DND-41 (cell line): ENCODE measurements around the gene SPPL3.

Source experiments
- ATAC-seq: fragments of 200-7000 bp; cut with Tn5 transposase; 3 replicates; pipeline ENCODE4 v1.9.1; 2021; ENCODE audit warnings: low read depth; ENCODE audit not compliant: insufficient read depth
- DNase-seq: peaks from one replicate; pipeline ENCODE4 v3.0.0-alpha.2; 2020
- H2AFZ ChIP-seq: 2 replicates; pipeline ENCODE4 v1.6.0; 2012; ENCODE audit warnings: low read depth, low read length
- H3K27ac ChIP-seq: 2 replicates; pipeline ENCODE4 v1.5.1; 2012; ENCODE audit warnings: low read length, inconsistent platforms
- H3K27me3 ChIP-seq: fragments of 200-600 bp; sonication (generic); 2 replicates; pipeline ENCODE4 v1.6.0; 2012; ENCODE audit warnings: low read length, mild to moderate bottlenecking, inconsistent platforms; ENCODE audit not compliant: insufficient read depth, poor library complexity
- H3K36me3 ChIP-seq: 2 replicates; pipeline ENCODE4 v1.5.1; 2012; ENCODE audit warnings: low read length, inconsistent platforms; ENCODE audit not compliant: insufficient read depth
- H3K4me1 ChIP-seq: 2 replicates; pipeline ENCODE4 v1.5.1; 2012; ENCODE audit warnings: mild to moderate bottlenecking, low read length; ENCODE audit not compliant: insufficient read depth
- H3K4me2 ChIP-seq: 2 replicates; pipeline ENCODE4 v1.6.0; 2012; ENCODE audit warnings: mild to moderate bottlenecking, moderate library complexity, low read length, inconsistent platforms; ENCODE audit not compliant: insufficient read depth
- H3K4me3 ChIP-seq, 2 experiments: fragments of 200-600 bp in 1 of 2; shearing (Covaris generic) in 1 of 2; 2 replicates each; pipeline ENCODE4 v1.5.1; 2012 to 2016; ENCODE audit warnings: inconsistent platforms in 2 of 2, low read length in 2 of 2, mild to moderate bottlenecking in 2 of 2, low read depth in 1 of 2, moderate library complexity in 1 of 2
- H3K79me2 ChIP-seq: 2 replicates; pipeline ENCODE4 v1.6.0; 2012; ENCODE audit warnings: low read length, inconsistent platforms; ENCODE audit not compliant: insufficient read depth
- H3K9ac ChIP-seq: 2 replicates; pipeline ENCODE4 v1.6.0; 2012; ENCODE audit warnings: low read depth, mild to moderate bottlenecking, inconsistent platforms, low read length, moderate library complexity
- H3K9me3 ChIP-seq: 2 replicates; pipeline ENCODE4 v1.5.1; 2012; ENCODE audit warnings: low read length, moderate library complexity, mild to moderate bottlenecking, inconsistent platforms; ENCODE audit not compliant: insufficient read depth, severe bottlenecking
- H4K20me1 ChIP-seq: 2 replicates; pipeline ENCODE4 v1.6.0; 2012; ENCODE audit warnings: low read length; ENCODE audit not compliant: insufficient read depth
- EZH2 ChIP-seq: IDR thresholded peaks from 3 replicates; pipeline ENCODE4 v1.6.1; 2012; ENCODE audit warnings: borderline replicate concordance, low read depth, mild to moderate bottlenecking, moderate library complexity, low read length, inconsistent platforms; ENCODE audit not compliant: severe bottlenecking
- TF ChIP-seq, protein P1 (sequence below): IDR thresholded peaks from 2 replicates; pipeline ENCODE4 v1.5.1; 2012; ENCODE audit warnings: borderline replicate concordance, low read length, moderate library complexity, mild to moderate bottlenecking; ENCODE audit not compliant: poor library complexity, severe bottlenecking; ENCODE audit errors: extremely low read depth

SPPL3 gene

GRCh38 chr12:120914794-120915193, 10.6 kb upstream of the SPPL3 start:
- Histone ChIP-seq H3K9me3 (peaks cover 7% of the 10 kb centered on the region), H3K4me3 (no peak overlapping the region), H3K79me2 (no peaks in the 10 kb centered on the region), H3K4me1 (no peaks in the 10 kb centered on the region), H4K20me1 (no peaks in the 10 kb centered on the region), H3K9ac (no peak overlapping the region), H3K4me2 (no peak overlapping the region), H3K27me3 (no peaks in the 10 kb centered on the region), H3K36me3 (no peaks in the 10 kb centered on the region), H3K27ac (no peak overlapping the region), H2AFZ (no peak overlapping the region)
- ATAC-seq = no peak
- no peak for TF ChIP-seq EZH2
- TF ChIP-seq, protein P1, sequence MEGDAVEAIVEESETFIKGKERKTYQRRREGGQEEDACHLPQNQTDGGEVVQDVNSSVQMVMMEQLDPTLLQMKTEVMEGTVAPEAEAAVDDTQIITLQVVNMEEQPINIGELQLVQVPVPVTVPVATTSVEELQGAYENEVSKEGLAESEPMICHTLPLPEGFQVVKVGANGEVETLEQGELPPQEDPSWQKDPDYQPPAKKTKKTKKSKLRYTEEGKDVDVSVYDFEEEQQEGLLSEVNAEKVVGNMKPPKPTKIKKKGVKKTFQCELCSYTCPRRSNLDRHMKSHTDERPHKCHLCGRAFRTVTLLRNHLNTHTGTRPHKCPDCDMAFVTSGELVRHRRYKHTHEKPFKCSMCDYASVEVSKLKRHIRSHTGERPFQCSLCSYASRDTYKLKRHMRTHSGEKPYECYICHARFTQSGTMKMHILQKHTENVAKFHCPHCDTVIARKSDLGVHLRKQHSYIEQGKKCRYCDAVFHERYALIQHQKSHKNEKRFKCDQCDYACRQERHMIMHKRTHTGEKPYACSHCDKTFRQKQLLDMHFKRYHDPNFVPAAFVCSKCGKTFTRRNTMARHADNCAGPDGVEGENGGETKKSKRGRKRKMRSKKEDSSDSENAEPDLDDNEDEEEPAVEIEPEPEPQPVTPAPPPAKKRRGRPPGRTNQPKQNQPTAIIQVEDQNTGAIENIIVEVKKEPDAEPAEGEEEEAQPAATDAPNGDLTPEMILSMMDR = no peak
- no peak for DNase-seq

GRCh38 chr12:120909633-120910298, 5.6 kb upstream of the SPPL3 start:
- H3K4me2 ChIP-seq = no peak overlapping the region
- no peaks in the 10 kb centered on the region for H4K20me1 ChIP-seq
- no peak for DNase-seq
- H3K27me3 ChIP-seq = no peaks in the 10 kb centered on the region
- no peak overlapping the region for H3K9ac ChIP-seq
- no peak for ATAC-seq
- H3K36me3 ChIP-seq = no peaks in the 10 kb centered on the region
- H3K9me3 ChIP-seq = no peaks in the 10 kb centered on the region
- no peaks in the 10 kb centered on the region for H3K79me2 ChIP-seq
- no peak overlapping the region for H3K4me3 ChIP-seq
- peaks cover 4% of the 10 kb centered on the region for H3K4me1 ChIP-seq
- H2AFZ ChIP-seq = no peak overlapping the region
- no peak overlapping the region for H3K27ac ChIP-seq
- no peak for TF ChIP-seq EZH2
- TF ChIP-seq, protein P1 = no peak

DNA sequence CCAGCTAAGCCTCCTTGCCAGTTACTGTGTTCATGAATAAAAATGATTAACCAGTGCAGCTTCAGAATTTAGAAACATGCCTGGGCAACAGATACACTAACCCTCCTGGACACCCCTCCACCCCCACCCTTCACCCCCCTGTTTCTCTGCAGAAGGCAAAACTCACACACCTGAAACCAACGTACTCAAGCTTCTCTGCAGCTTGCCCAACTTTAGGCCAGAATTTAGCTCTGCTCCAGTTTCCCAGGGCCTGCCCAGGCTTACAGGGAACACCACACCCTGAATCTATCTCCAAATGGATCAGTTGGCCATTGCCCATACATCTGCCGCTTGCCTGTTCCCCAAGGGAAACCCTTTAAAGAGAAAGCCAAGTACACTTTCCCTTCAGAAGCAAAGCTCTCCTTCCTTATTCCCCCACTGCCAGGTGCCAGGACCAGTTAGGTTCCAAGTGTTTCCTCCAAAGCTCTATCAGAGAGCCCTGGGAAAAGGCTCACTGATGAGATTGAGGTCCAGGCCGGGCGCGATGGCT, 1.8 kb upstream of the SPPL3 start:
- Histone ChIP-seq H3K4me1 (peaks cover 28% of the 10 kb centered on the region), H3K79me2 (peaks cover 30% of the 10 kb centered on the region), H4K20me1 (peaks cover 22% of the 10 kb centered on the region), H3K9me3 (no peaks in the 10 kb centered on the region), H2AFZ (no peak overlapping the region), H3K4me3 (no peak overlapping the region), H3K9ac (no peak overlapping the region), H3K36me3 (peaks cover 6% of the 10 kb centered on the region), H3K27me3 (no peaks in the 10 kb centered on the region), H3K4me2 (no peak overlapping the region), H3K27ac (no peak overlapping the region)
- ATAC-seq = no peak
- DNase-seq = no peak
- TF ChIP-seq, protein P1 = no peak
- no peak for TF ChIP-seq EZH2
